Measurements from ENCODE around the gene KLHL30. TPM values are rescaled to one million over a fixed set of nuclear protein-coding genes. Genes with fewer than 3 reads are reported as not detected.

KLHL30 gene
- total and polyA plus RNA-seq, 2 experiments from 2014 or later, result 0.07 TPM; not detected in 1

DNA sequence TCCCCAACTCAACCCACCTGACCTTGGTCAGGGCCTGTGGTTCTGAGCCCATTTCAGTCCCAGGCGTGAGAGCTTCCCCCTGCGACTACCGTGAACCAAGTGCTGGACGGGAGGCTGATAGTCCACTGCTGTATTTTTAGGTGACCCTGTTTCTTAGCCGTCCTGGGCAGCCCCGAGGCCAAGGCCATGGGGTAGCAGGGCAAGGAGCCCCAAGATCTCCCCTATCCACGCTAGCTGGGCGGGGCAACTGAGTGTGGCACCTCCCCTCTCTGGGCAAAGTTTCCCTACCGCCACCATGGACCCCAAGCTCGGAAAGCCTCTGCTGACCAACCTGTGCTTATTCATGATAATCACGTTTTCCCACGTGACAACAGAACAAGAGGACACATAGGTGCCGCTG, 583 bp upstream of the KLHL30 start:
- Mint-ChIP-seq H3K36me3 (ENCODE audit: low read depth) (no peaks in the 10 kb centered on the region), H3K4me1 (peaks cover 5% of the 10 kb centered on the region; the same call in 1 of the 3 replicates), H3K9me3 (no peaks in the 10 kb centered on the region), H3K27me3 (ENCODE audit: insufficient read depth, low read depth, poor library complexity) (peaks cover 8% of the 10 kb centered on the region), H3K4me3 (no peak overlapping the region), H3K27ac (no peak overlapping the region)
- DNase-seq (ENCODE audit: low spot score) (no peak), ATAC-seq (no peak)
- Histone ChIP-seq H3K27me3 (ENCODE audit: insufficient read depth) (no peaks in the 10 kb centered on the region), H3K4me1 (ENCODE audit: insufficient read depth) (no peaks in the 10 kb centered on the region), H4K20me1 (replicated peaks; ENCODE audit: insufficient read depth) (no peaks in the 10 kb centered on the region), H3K4me3 (no peak overlapping the region), H2AFZ (no peak overlapping the region), H3K79me2 (replicated peaks; ENCODE audit: insufficient read depth) (no peaks in the 10 kb centered on the region), H3K4me2 (no peak overlapping the region), H3K27ac (ENCODE audit: low read depth) (no peak overlapping the region), H3K9me2 (ENCODE audit: insufficient read depth) (no peaks in the 10 kb centered on the region), H3F3A (replicated peaks; ENCODE audit: low read depth) (no peaks in the 10 kb centered on the region), H3K36me3 (ENCODE audit: insufficient read depth) (no peaks in the 10 kb centered on the region)
- no peak for TF ChIP-seq STAT1 (IDR thresholded peaks at IDR 0.05; ENCODE audit: unreplicated experiment)
- TF ChIP-seq, protein P1, sequence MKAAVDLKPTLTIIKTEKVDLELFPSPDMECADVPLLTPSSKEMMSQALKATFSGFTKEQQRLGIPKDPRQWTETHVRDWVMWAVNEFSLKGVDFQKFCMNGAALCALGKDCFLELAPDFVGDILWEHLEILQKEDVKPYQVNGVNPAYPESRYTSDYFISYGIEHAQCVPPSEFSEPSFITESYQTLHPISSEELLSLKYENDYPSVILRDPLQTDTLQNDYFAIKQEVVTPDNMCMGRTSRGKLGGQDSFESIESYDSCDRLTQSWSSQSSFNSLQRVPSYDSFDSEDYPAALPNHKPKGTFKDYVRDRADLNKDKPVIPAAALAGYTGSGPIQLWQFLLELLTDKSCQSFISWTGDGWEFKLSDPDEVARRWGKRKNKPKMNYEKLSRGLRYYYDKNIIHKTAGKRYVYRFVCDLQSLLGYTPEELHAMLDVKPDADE (IDR thresholded peaks at IDR 0.05), result no peak
- TF ChIP-seq, protein P2, sequence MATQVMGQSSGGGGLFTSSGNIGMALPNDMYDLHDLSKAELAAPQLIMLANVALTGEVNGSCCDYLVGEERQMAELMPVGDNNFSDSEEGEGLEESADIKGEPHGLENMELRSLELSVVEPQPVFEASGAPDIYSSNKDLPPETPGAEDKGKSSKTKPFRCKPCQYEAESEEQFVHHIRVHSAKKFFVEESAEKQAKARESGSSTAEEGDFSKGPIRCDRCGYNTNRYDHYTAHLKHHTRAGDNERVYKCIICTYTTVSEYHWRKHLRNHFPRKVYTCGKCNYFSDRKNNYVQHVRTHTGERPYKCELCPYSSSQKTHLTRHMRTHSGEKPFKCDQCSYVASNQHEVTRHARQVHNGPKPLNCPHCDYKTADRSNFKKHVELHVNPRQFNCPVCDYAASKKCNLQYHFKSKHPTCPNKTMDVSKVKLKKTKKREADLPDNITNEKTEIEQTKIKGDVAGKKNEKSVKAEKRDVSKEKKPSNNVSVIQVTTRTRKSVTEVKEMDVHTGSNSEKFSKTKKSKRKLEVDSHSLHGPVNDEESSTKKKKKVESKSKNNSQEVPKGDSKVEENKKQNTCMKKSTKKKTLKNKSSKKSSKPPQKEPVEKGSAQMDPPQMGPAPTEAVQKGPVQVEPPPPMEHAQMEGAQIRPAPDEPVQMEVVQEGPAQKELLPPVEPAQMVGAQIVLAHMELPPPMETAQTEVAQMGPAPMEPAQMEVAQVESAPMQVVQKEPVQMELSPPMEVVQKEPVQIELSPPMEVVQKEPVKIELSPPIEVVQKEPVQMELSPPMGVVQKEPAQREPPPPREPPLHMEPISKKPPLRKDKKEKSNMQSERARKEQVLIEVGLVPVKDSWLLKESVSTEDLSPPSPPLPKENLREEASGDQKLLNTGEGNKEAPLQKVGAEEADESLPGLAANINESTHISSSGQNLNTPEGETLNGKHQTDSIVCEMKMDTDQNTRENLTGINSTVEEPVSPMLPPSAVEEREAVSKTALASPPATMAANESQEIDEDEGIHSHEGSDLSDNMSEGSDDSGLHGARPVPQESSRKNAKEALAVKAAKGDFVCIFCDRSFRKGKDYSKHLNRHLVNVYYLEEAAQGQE (IDR thresholded peaks at IDR 0.05; ENCODE audit: unreplicated experiment), result no peak
- TF ChIP-seq ZNF114 (CRISPR knock-in tag; IDR thresholded peaks at IDR 0.05), result no peak
- TF ChIP-seq, protein P3, sequence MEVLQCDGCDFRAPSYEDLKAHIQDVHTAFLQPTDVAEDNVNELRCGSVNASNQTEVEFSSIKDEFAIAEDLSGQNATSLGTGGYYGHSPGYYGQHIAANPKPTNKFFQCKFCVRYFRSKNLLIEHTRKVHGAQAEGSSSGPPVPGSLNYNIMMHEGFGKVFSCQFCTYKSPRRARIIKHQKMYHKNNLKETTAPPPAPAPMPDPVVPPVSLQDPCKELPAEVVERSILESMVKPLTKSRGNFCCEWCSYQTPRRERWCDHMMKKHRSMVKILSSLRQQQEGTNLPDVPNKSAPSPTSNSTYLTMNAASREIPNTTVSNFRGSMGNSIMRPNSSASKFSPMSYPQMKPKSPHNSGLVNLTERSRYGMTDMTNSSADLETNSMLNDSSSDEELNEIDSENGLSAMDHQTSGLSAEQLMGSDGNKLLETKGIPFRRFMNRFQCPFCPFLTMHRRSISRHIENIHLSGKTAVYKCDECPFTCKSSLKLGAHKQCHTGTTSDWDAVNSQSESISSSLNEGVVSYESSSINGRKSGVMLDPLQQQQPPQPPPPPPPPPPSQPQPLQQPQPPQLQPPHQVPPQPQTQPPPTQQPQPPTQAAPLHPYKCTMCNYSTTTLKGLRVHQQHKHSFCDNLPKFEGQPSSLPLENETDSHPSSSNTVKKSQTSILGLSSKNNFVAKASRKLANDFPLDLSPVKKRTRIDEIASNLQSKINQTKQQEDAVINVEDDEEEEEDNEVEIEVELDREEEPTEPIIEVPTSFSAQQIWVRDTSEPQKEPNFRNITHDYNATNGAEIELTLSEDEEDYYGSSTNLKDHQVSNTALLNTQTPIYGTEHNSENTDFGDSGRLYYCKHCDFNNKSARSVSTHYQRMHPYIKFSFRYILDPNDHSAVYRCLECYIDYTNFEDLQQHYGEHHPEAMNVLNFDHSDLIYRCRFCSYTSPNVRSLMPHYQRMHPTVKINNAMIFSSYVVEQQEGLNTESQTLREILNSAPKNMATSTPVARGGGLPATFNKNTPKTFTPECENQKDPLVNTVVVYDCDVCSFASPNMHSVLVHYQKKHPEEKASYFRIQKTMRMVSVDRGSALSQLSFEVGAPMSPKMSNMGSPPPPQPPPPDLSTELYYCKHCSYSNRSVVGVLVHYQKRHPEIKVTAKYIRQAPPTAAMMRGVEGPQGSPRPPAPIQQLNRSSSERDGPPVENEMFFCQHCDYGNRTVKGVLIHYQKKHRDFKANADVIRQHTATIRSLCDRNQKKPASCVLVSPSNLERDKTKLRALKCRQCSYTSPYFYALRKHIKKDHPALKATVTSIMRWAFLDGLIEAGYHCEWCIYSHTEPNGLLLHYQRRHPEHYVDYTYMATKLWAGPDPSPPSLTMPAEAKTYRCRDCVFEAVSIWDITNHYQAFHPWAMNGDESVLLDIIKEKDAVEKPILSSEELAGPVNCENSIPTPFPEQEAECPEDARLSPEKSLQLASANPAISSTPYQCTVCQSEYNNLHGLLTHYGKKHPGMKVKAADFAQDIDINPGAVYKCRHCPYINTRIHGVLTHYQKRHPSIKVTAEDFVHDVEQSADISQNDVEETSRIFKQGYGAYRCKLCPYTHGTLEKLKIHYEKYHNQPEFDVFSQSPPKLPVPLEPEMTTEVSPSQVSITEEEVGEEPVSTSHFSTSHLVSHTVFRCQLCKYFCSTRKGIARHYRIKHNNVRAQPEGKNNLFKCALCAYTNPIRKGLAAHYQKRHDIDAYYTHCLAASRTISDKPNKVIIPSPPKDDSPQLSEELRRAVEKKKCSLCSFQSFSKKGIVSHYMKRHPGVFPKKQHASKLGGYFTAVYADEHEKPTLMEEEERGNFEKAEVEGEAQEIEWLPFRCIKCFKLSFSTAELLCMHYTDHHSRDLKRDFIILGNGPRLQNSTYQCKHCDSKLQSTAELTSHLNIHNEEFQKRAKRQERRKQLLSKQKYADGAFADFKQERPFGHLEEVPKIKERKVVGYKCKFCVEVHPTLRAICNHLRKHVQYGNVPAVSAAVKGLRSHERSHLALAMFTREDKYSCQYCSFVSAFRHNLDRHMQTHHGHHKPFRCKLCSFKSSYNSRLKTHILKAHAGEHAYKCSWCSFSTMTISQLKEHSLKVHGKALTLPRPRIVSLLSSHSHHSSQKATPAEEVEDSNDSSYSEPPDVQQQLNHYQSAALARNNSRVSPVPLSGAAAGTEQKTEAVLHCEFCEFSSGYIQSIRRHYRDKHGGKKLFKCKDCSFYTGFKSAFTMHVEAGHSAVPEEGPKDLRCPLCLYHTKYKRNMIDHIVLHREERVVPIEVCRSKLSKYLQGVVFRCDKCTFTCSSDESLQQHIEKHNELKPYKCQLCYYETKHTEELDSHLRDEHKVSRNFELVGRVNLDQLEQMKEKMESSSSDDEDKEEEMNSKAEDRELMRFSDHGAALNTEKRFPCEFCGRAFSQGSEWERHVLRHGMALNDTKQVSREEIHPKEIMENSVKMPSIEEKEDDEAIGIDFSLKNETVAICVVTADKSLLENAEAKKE (CRISPR knock-in tag; IDR thresholded peaks at IDR 0.05), result no peak
- TF ChIP-seq, protein P4, sequence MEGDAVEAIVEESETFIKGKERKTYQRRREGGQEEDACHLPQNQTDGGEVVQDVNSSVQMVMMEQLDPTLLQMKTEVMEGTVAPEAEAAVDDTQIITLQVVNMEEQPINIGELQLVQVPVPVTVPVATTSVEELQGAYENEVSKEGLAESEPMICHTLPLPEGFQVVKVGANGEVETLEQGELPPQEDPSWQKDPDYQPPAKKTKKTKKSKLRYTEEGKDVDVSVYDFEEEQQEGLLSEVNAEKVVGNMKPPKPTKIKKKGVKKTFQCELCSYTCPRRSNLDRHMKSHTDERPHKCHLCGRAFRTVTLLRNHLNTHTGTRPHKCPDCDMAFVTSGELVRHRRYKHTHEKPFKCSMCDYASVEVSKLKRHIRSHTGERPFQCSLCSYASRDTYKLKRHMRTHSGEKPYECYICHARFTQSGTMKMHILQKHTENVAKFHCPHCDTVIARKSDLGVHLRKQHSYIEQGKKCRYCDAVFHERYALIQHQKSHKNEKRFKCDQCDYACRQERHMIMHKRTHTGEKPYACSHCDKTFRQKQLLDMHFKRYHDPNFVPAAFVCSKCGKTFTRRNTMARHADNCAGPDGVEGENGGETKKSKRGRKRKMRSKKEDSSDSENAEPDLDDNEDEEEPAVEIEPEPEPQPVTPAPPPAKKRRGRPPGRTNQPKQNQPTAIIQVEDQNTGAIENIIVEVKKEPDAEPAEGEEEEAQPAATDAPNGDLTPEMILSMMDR (conservative IDR thresholded peaks at IDR 0.05; ENCODE audit: low read depth in 2 of 2), result no peak
- TF ChIP-seq EZH2 (IDR thresholded peaks at IDR 0.05; ENCODE audit: low read depth, unreplicated experiment), result no peak
- TF ChIP-seq NANOG (IDR thresholded peaks at IDR 0.05; ENCODE audit: borderline replicate concordance), result no peak
- TF ChIP-seq CREB1 (CRISPR knock-in tag; IDR thresholded peaks at IDR 0.05; ENCODE audit: low read depth), result no peak
- no peak for TF ChIP-seq POLR2AphosphoS5 (IDR thresholded peaks at IDR 0.05; ENCODE audit: low read depth)
- TF ChIP-seq EZH2phosphoT487 (IDR thresholded peaks at IDR 0.05; ENCODE audit: unreplicated experiment), result no peak
- TF ChIP-seq ZNF331 (CRISPR knock-in tag; IDR thresholded peaks at IDR 0.05; ENCODE audit: low read depth), result no peak
- TF ChIP-seq JUNB (IDR thresholded peaks at IDR 0.05; ENCODE audit: unreplicated experiment), result no peak
